Measurements from ENCODE around the gene ROS1. TPM values are rescaled to one million over a fixed set of nuclear protein-coding genes. Genes with fewer than 3 reads are reported as not detected.

ROS1 gene
- total RNA-seq, 2 donors from 2014 or later: 0.99 to 1.9 TPM

DNA sequence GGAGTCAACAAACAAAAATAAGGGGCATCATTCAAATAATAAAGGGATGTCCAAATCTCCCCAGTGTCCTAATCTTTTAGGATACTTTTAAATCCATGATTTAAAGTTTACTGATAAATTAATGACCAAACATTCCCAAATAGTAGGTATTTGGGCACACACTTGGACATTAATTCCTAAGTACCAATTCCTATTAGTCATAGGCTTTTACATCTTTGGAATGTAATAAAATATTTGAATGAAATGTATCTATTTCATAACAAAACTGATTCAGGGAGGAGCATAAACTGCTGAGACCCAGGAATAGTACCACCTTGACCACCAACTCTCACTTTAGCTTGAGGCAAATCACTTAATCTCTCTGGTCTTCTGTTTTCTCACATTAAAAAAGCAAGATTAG is 116.1 kb downstream of the ROS1 start:
- H3K27me3 ChIP-seq: no peaks in the 10 kb centered on the region
- no peak overlapping the region for H3K4me3 ChIP-seq
- H3K9me3 ChIP-seq: no peaks in the 10 kb centered on the region
- TF ChIP-seq, protein P1, sequence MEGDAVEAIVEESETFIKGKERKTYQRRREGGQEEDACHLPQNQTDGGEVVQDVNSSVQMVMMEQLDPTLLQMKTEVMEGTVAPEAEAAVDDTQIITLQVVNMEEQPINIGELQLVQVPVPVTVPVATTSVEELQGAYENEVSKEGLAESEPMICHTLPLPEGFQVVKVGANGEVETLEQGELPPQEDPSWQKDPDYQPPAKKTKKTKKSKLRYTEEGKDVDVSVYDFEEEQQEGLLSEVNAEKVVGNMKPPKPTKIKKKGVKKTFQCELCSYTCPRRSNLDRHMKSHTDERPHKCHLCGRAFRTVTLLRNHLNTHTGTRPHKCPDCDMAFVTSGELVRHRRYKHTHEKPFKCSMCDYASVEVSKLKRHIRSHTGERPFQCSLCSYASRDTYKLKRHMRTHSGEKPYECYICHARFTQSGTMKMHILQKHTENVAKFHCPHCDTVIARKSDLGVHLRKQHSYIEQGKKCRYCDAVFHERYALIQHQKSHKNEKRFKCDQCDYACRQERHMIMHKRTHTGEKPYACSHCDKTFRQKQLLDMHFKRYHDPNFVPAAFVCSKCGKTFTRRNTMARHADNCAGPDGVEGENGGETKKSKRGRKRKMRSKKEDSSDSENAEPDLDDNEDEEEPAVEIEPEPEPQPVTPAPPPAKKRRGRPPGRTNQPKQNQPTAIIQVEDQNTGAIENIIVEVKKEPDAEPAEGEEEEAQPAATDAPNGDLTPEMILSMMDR (IDR thresholded peaks at IDR 0.05): no peak
- H3K36me3 ChIP-seq: no peaks in the 10 kb centered on the region
- H3K9ac ChIP-seq (ENCODE audit: low read depth in 2 of 2, low read length in 2 of 2): no peak overlapping the region
- no peak overlapping the region for H3K27ac ChIP-seq
- no peaks in the 10 kb centered on the region for H3K4me1 ChIP-seq
- no peak for DNase-seq
- intact Hi-C loops (cut with DNase I): no loop called here

- Histone ChIP-seq H3K27me3 (no peaks in the 10 kb centered on the region), H3K4me3 (no peak overlapping the region), H3K9me3 (no peaks in the 10 kb centered on the region), H3K36me3 (no peaks in the 10 kb centered on the region), H3K9ac (ENCODE audit: low read depth in 2 of 2, low read length in 2 of 2) (no peak overlapping the region), H3K4me1 (no peaks in the 10 kb centered on the region), H3K27ac (no peak overlapping the region)
- TF ChIP-seq, protein P1 (IDR thresholded peaks at IDR 0.05): no peak
- intact Hi-C loops (cut with DNase I): no loop called here
- DNase-seq: no peak
Measured at GRCh38 chr6:117309069-117309468, 116.7 kb downstream of the ROS1 start.

GRCh38 chr6:117307655-117308054 is 118.1 kb downstream of the ROS1 start:
- Histone ChIP-seq H3K27me3 (no peaks in the 10 kb centered on the region), H3K36me3 (no peaks in the 10 kb centered on the region), H3K4me3 (no peak overlapping the region), H3K27ac (no peak overlapping the region), H3K4me1 (no peaks in the 10 kb centered on the region), H3K9me3 (no peaks in the 10 kb centered on the region), H3K9ac (ENCODE audit: low read depth in 2 of 2, low read length in 2 of 2) (no peak overlapping the region)
- intact Hi-C loops (cut with DNase I): no loop called here
- DNase-seq: no peak
- TF ChIP-seq, protein P1 (IDR thresholded peaks at IDR 0.05): no peak

DNA sequence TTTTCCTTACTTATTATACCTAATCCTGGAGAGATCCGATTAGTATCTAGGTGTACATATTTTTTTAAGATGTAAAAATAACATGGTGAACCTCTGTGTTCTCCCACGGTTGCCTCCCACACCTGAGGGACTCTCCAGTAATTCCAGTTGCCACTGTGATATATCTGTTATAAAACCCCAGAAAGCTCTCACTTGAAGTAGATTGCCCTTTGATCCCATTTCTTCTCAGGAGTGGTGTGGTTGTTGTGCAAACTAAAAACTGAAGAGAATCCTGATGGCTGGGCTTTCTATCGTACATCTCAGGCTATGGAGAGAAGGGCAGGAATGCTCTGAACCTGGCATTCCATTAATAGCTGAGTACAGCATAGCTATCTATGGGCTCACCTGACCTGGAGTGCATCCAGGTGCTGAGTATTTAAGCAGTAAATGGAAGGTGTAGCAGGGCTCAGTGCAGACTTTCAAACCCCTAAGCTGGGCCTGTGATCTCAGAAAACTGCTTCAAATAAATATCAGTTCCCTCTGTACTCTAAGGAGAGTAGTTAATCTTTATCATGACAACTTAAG is 119.4 kb downstream of the ROS1 start:
- Histone ChIP-seq H3K27ac (no peak overlapping the region), H3K9ac (ENCODE audit: low read depth in 2 of 2, low read length in 2 of 2) (no peak overlapping the region), H3K36me3 (no peaks in the 10 kb centered on the region), H3K4me3 (no peak overlapping the region), H3K27me3 (no peaks in the 10 kb centered on the region), H3K9me3 (no peaks in the 10 kb centered on the region), H3K4me1 (no peaks in the 10 kb centered on the region)
- TF ChIP-seq, protein P1 (IDR thresholded peaks at IDR 0.05): no peak
- DNase-seq: peak; percentile 20
- intact Hi-C loops (cut with DNase I): no loop called here

GRCh38 chr6:117304446-117304845 is 121.3 kb downstream of the ROS1 start:
- Histone ChIP-seq H3K4me3 (no peak overlapping the region), H3K27me3 (no peaks in the 10 kb centered on the region), H3K9ac (ENCODE audit: low read depth in 2 of 2, low read length in 2 of 2) (no peak overlapping the region), H3K9me3 (no peaks in the 10 kb centered on the region), H3K4me1 (no peaks in the 10 kb centered on the region), H3K27ac (no peak overlapping the region), H3K36me3 (no peaks in the 10 kb centered on the region)
- DNase-seq: no peak
- intact Hi-C loops (cut with DNase I): no loop called here
- TF ChIP-seq, protein P1 (IDR thresholded peaks at IDR 0.05): no peak

Measured in colonic mucosa (tissue), 4 donors.